ENCODE data around the gene CETN1.

CETN1 gene

GRCh38 chr18:600107-600506, 19.9 kb downstream of the CETN1 start:
- peaks cover 2 to 4% of the 10 kb centered on the region in 2 donors for H3K4me1 ChIP-seq (ENCODE audit: control insufficient read depth in 2 of 2, insufficient read depth in 2 of 2, low read length in 2 of 2)
- H3K9ac ChIP-seq (ENCODE audit: low read depth in 1 of 2, low read length in 2 of 2), result no peak overlapping the region
- no peaks in the 10 kb centered on the region for H3K9me3 ChIP-seq (ENCODE audit: control insufficient read depth in 2 of 2, low read length in 2 of 2)
- H3K36me3 ChIP-seq (ENCODE audit: control insufficient read depth in 2 of 2, insufficient read depth in 2 of 2, low read length in 2 of 2), result no peaks in the 10 kb centered on the region
- H3K4me3 ChIP-seq (ENCODE audit: low read length in 2 of 2), result no peak overlapping the region
- H3K27ac ChIP-seq (ENCODE audit: low read depth in 2 of 2, low read length in 2 of 2), result no peak overlapping the region
- H3K27me3 ChIP-seq (ENCODE audit: control insufficient read depth in 2 of 2, insufficient read depth in 2 of 2, low read length in 2 of 2), result peaks cover 6 to 10% of the 10 kb centered on the region in 2 donors

- no peaks in the 10 kb centered on the region for H3K36me3 ChIP-seq (ENCODE audit: control insufficient read depth in 2 of 2, insufficient read depth in 2 of 2, low read length in 2 of 2)
- H3K9me3 ChIP-seq (ENCODE audit: control insufficient read depth in 2 of 2, low read length in 2 of 2), result no peaks in the 10 kb centered on the region
- no peak overlapping the region for H3K9ac ChIP-seq (ENCODE audit: low read depth in 1 of 2, low read length in 2 of 2)
- H3K27me3 ChIP-seq (ENCODE audit: control insufficient read depth in 2 of 2, insufficient read depth in 2 of 2, low read length in 2 of 2), result peaks cover 3 to 4% of the 10 kb centered on the region in 2 donors
- H3K4me3 ChIP-seq (ENCODE audit: low read length in 2 of 2), result no peak overlapping the region
- H3K4me1 ChIP-seq (ENCODE audit: control insufficient read depth in 2 of 2, insufficient read depth in 2 of 2, low read length in 2 of 2), result no peaks in the 10 kb centered on the region
- H3K27ac ChIP-seq (ENCODE audit: low read depth in 2 of 2, low read length in 2 of 2), result no peak overlapping the region
Observed at GRCh38 chr18:604771-605170, 24.6 kb downstream of the CETN1 start.

GRCh38 chr18:607930-608329, 27.8 kb downstream of the CETN1 start:
- peaks cover 0 to 3% of the 10 kb centered on the region in 2 donors for H3K27me3 ChIP-seq (ENCODE audit: control insufficient read depth in 2 of 2, insufficient read depth in 2 of 2, low read length in 2 of 2)
- H3K4me1 ChIP-seq (ENCODE audit: control insufficient read depth in 2 of 2, insufficient read depth in 2 of 2, low read length in 2 of 2), result no peaks in the 10 kb centered on the region
- H3K9ac ChIP-seq (ENCODE audit: low read depth in 1 of 2, low read length in 2 of 2), result no peak overlapping the region
- no peak overlapping the region for H3K4me3 ChIP-seq (ENCODE audit: low read length in 2 of 2)
- no peaks in the 10 kb centered on the region for H3K36me3 ChIP-seq (ENCODE audit: control insufficient read depth in 2 of 2, insufficient read depth in 2 of 2, low read length in 2 of 2)
- no peaks in the 10 kb centered on the region for H3K9me3 ChIP-seq (ENCODE audit: control insufficient read depth in 2 of 2, low read length in 2 of 2)
- no peak overlapping the region for H3K27ac ChIP-seq (ENCODE audit: low read depth in 2 of 2, low read length in 2 of 2)

- Histone ChIP-seq H3K4me3 (ENCODE audit: low read length in 2 of 2) (no peak overlapping the region), H3K9me3 (ENCODE audit: control insufficient read depth in 2 of 2, low read length in 2 of 2) (no peaks in the 10 kb centered on the region), H3K27ac (ENCODE audit: low read depth in 2 of 2, low read length in 2 of 2) (no peak overlapping the region), H3K36me3 (ENCODE audit: control insufficient read depth in 2 of 2, insufficient read depth in 2 of 2, low read length in 2 of 2) (no peaks in the 10 kb centered on the region), H3K27me3 (ENCODE audit: control insufficient read depth in 2 of 2, insufficient read depth in 2 of 2, low read length in 2 of 2) (no peaks in the 10 kb centered on the region), H3K9ac (ENCODE audit: low read depth in 1 of 2, low read length in 2 of 2) (no peak overlapping the region), H3K4me1 (ENCODE audit: control insufficient read depth in 2 of 2, insufficient read depth in 2 of 2, low read length in 2 of 2) (no peaks in the 10 kb centered on the region)
Observed at GRCh38 chr18:610214-610928, 30.2 kb downstream of the CETN1 start.

- Histone ChIP-seq H3K27ac (ENCODE audit: low read depth in 2 of 2, low read length in 2 of 2) (no peak overlapping the region), H3K4me1 (ENCODE audit: control insufficient read depth in 2 of 2, insufficient read depth in 2 of 2, low read length in 2 of 2) (no peaks in the 10 kb centered on the region), H3K36me3 (ENCODE audit: control insufficient read depth in 2 of 2, insufficient read depth in 2 of 2, low read length in 2 of 2) (no peaks in the 10 kb centered on the region), H3K9ac (ENCODE audit: low read depth in 1 of 2, low read length in 2 of 2) (no peak overlapping the region), H3K9me3 (ENCODE audit: control insufficient read depth in 2 of 2, low read length in 2 of 2) (no peaks in the 10 kb centered on the region), H3K4me3 (ENCODE audit: low read length in 2 of 2) (no peak overlapping the region), H3K27me3 (ENCODE audit: control insufficient read depth in 2 of 2, insufficient read depth in 2 of 2, low read length in 2 of 2) (no peaks in the 10 kb centered on the region)
Observed at GRCh38 chr18:612156-612555, 32.0 kb downstream of the CETN1 start.

GRCh38 chr18:614193-614592, 34.0 kb downstream of the CETN1 start:
- no peaks in the 10 kb centered on the region for H3K9me3 ChIP-seq (ENCODE audit: control insufficient read depth in 2 of 2, low read length in 2 of 2)
- no peak overlapping the region for H3K4me3 ChIP-seq (ENCODE audit: low read length in 2 of 2)
- no peak overlapping the region for H3K27ac ChIP-seq (ENCODE audit: low read depth in 2 of 2, low read length in 2 of 2)
- no peak overlapping the region for H3K9ac ChIP-seq (ENCODE audit: low read depth in 1 of 2, low read length in 2 of 2)
- no peaks in the 10 kb centered on the region for H3K4me1 ChIP-seq (ENCODE audit: control insufficient read depth in 2 of 2, insufficient read depth in 2 of 2, low read length in 2 of 2)
- no peaks in the 10 kb centered on the region for H3K36me3 ChIP-seq (ENCODE audit: control insufficient read depth in 2 of 2, insufficient read depth in 2 of 2, low read length in 2 of 2)
- no peaks in the 10 kb centered on the region for H3K27me3 ChIP-seq (ENCODE audit: control insufficient read depth in 2 of 2, insufficient read depth in 2 of 2, low read length in 2 of 2)

- Histone ChIP-seq H3K9me3 (ENCODE audit: control insufficient read depth in 2 of 2, low read length in 2 of 2) (no peaks in the 10 kb centered on the region), H3K9ac (ENCODE audit: low read depth in 1 of 2, low read length in 2 of 2) (no peak overlapping the region), H3K4me1 (ENCODE audit: control insufficient read depth in 2 of 2, insufficient read depth in 2 of 2, low read length in 2 of 2) (no peaks in the 10 kb centered on the region), H3K36me3 (ENCODE audit: control insufficient read depth in 2 of 2, insufficient read depth in 2 of 2, low read length in 2 of 2) (no peaks in the 10 kb centered on the region), H3K4me3 (ENCODE audit: low read length in 2 of 2) (no peak overlapping the region), H3K27me3 (ENCODE audit: control insufficient read depth in 2 of 2, insufficient read depth in 2 of 2, low read length in 2 of 2) (no peaks in the 10 kb centered on the region), H3K27ac (ENCODE audit: low read depth in 2 of 2, low read length in 2 of 2) (no peak overlapping the region)
Observed at GRCh38 chr18:615092-615521, 34.9 kb downstream of the CETN1 start.

- no peaks in the 10 kb centered on the region for H3K36me3 ChIP-seq (ENCODE audit: control insufficient read depth in 2 of 2, insufficient read depth in 2 of 2, low read length in 2 of 2)
- H3K27ac ChIP-seq (ENCODE audit: low read depth in 2 of 2, low read length in 2 of 2), result no peak overlapping the region
- H3K4me1 ChIP-seq (ENCODE audit: control insufficient read depth in 2 of 2, insufficient read depth in 2 of 2, low read length in 2 of 2), result no peaks in the 10 kb centered on the region
- H3K27me3 ChIP-seq (ENCODE audit: control insufficient read depth in 2 of 2, insufficient read depth in 2 of 2, low read length in 2 of 2), result no peaks in the 10 kb centered on the region
- no peak overlapping the region for H3K4me3 ChIP-seq (ENCODE audit: low read length in 2 of 2)
- H3K9ac ChIP-seq (ENCODE audit: low read depth in 1 of 2, low read length in 2 of 2), result no peak overlapping the region
- no peaks in the 10 kb centered on the region for H3K9me3 ChIP-seq (ENCODE audit: control insufficient read depth in 2 of 2, low read length in 2 of 2)
Observed at GRCh38 chr18:615773-616172, 35.6 kb downstream of the CETN1 start.

GRCh38 chr18:616380-616995, 36.3 kb downstream of the CETN1 start:
- Histone ChIP-seq H3K27me3 (ENCODE audit: control insufficient read depth in 2 of 2, insufficient read depth in 2 of 2, low read length in 2 of 2) (no peaks in the 10 kb centered on the region), H3K9me3 (ENCODE audit: control insufficient read depth in 2 of 2, low read length in 2 of 2) (no peaks in the 10 kb centered on the region), H3K9ac (ENCODE audit: low read depth in 1 of 2, low read length in 2 of 2) (no peak overlapping the region), H3K4me1 (ENCODE audit: control insufficient read depth in 2 of 2, insufficient read depth in 2 of 2, low read length in 2 of 2) (no peaks in the 10 kb centered on the region), H3K4me3 (ENCODE audit: low read length in 2 of 2) (no peak overlapping the region), H3K27ac (ENCODE audit: low read depth in 2 of 2, low read length in 2 of 2) (no peak overlapping the region), H3K36me3 (ENCODE audit: control insufficient read depth in 2 of 2, insufficient read depth in 2 of 2, low read length in 2 of 2) (no peaks in the 10 kb centered on the region)

GRCh38 chr18:617970-618504, 37.9 kb downstream of the CETN1 start:
- no peak overlapping the region for H3K9ac ChIP-seq (ENCODE audit: low read depth in 1 of 2, low read length in 2 of 2)

More at GRCh38 chr18:617970-618504, 37.9 kb downstream of the CETN1 start:
- Histone ChIP-seq H3K36me3 (ENCODE audit: control insufficient read depth in 2 of 2, insufficient read depth in 2 of 2, low read length in 2 of 2) (no peaks in the 10 kb centered on the region), H3K4me3 (ENCODE audit: low read length in 2 of 2) (no peak overlapping the region), H3K27ac (ENCODE audit: low read depth in 2 of 2, low read length in 2 of 2) (no peak overlapping the region), H3K9me3 (ENCODE audit: control insufficient read depth in 2 of 2, low read length in 2 of 2) (no peaks in the 10 kb centered on the region), H3K4me1 (ENCODE audit: control insufficient read depth in 2 of 2, insufficient read depth in 2 of 2, low read length in 2 of 2) (no peaks in the 10 kb centered on the region), H3K27me3 (ENCODE audit: control insufficient read depth in 2 of 2, insufficient read depth in 2 of 2, low read length in 2 of 2) (no peaks in the 10 kb centered on the region)
